ENCODE results near the gene MBD5. TPM values are rescaled to one million over a fixed set of nuclear protein-coding genes. Genes with fewer than 3 reads are reported as not detected.

MBD5 gene
- total and polyA plus RNA-seq, 12 donors, result 5.6 to 61.7 (median 40.5) TPM

- no peaks in the 10 kb centered on the region for H3K9me3 ChIP-seq (replicated peaks in 1 of 3)
- no peak for TF ChIP-seq POLR2A (IDR thresholded peaks at IDR 0.05)
- TF ChIP-seq, protein P1, sequence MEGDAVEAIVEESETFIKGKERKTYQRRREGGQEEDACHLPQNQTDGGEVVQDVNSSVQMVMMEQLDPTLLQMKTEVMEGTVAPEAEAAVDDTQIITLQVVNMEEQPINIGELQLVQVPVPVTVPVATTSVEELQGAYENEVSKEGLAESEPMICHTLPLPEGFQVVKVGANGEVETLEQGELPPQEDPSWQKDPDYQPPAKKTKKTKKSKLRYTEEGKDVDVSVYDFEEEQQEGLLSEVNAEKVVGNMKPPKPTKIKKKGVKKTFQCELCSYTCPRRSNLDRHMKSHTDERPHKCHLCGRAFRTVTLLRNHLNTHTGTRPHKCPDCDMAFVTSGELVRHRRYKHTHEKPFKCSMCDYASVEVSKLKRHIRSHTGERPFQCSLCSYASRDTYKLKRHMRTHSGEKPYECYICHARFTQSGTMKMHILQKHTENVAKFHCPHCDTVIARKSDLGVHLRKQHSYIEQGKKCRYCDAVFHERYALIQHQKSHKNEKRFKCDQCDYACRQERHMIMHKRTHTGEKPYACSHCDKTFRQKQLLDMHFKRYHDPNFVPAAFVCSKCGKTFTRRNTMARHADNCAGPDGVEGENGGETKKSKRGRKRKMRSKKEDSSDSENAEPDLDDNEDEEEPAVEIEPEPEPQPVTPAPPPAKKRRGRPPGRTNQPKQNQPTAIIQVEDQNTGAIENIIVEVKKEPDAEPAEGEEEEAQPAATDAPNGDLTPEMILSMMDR (IDR thresholded peaks at IDR 0.05), result no peak
- no peak overlapping the region for H3K4me3 ChIP-seq
- H3K4me1 ChIP-seq (replicated peaks in 1 of 2), result peaks cover 10 to 20% of the 10 kb centered on the region in 2 donors
- H3K27ac ChIP-seq, result no peak overlapping the region
- 46 to 54% (median 48%) methylated on average over 3 of the region's 3 CpGs for WGBS, 4 donors
- no peaks in the 10 kb centered on the region for H3K36me3 ChIP-seq (replicated peaks in 1 of 2)
- no peaks in the 10 kb centered on the region for H3K27me3 ChIP-seq
- intact Hi-C loops (cut with DNase I), result no loop called here
- DNase-seq, result no peak
These were observed 109.7 kb downstream of the MBD5 start for GRCh38 chr2:148130581-148130980.

DNA sequence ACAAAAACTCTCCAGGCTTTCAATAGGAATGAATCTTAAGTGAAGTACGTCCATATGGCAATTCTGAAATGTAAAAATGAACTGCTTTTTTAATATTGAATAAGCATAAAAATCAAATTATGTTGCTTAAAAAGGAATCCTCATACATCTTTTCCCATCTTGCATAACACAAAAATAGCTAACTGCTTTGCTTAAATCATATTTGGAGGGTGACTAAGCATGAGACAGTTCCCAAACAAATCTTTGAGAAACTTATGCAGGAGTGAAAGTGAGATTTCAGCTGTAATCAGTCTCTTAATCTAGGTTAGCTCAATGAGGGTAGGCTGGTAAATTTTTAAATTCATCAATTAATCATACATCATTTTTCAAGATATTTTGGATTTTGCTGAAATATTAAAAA, 111.5 kb downstream of the MBD5 start:
- Histone ChIP-seq H3K4me3 (no peak overlapping the region), H3K4me1 (replicated peaks in 1 of 2) (peaks cover 10 to 20% of the 10 kb centered on the region in 2 donors), H3K27me3 (no peaks in the 10 kb centered on the region), H3K27ac (no peak overlapping the region), H3K9me3 (replicated peaks in 1 of 3) (no peaks in the 10 kb centered on the region), H3K36me3 (replicated peaks in 1 of 2) (no peaks in the 10 kb centered on the region)
- DNase-seq, result no peak
- WGBS, 4 donors, result 67 to 77% (median 71%) methylated on average over 1 of the region's 1 CpG
- intact Hi-C loops (cut with DNase I), result no loop called here
- TF ChIP-seq POLR2A (IDR thresholded peaks at IDR 0.05), result no peak
- TF ChIP-seq, protein P1 (IDR thresholded peaks at IDR 0.05), result no peak

GRCh38 chr2:148135705-148136104, 114.8 kb downstream of the MBD5 start:
- no peaks in the 10 kb centered on the region for H3K9me3 ChIP-seq (replicated peaks in 1 of 3)
- TF ChIP-seq POLR2A (IDR thresholded peaks at IDR 0.05), result no peak
- TF ChIP-seq, protein P1 (IDR thresholded peaks at IDR 0.05), result no peak
- H3K27me3 ChIP-seq, result no peaks in the 10 kb centered on the region
- intact Hi-C loops (cut with DNase I), result no loop called here
- no peak overlapping the region for H3K27ac ChIP-seq
- H3K36me3 ChIP-seq (replicated peaks in 1 of 2), result no peaks in the 10 kb centered on the region
- 80 to 95% (median 95%) methylated on average over 1 to 3 of the region's 3 CpGs for WGBS, 4 donors
- H3K4me3 ChIP-seq, result no peak overlapping the region
- DNase-seq, result no peak
- H3K4me1 ChIP-seq (replicated peaks in 1 of 2), result peaks cover 10 to 13% of the 10 kb centered on the region in 2 donors

- Histone ChIP-seq H3K4me3 (no peak overlapping the region), H3K4me1 (replicated peaks in 1 of 2) (peaks cover 10 to 13% of the 10 kb centered on the region in 2 donors)
- TF ChIP-seq POLR2A (IDR thresholded peaks at IDR 0.05), result no peak
- TF ChIP-seq, protein P1 (IDR thresholded peaks at IDR 0.05), result no peak
These were observed 115.5 kb downstream of the MBD5 start for GRCh38 chr2:148136441-148136840.

More at GRCh38 chr2:148136441-148136840, 115.5 kb downstream of the MBD5 start:
- whole genome bisulfite sequencing, 4 donors, result 92 to 100% (median 94%) methylated on average over 1 of the region's 1 CpG
- H3K36me3 ChIP-seq (replicated peaks in 1 of 2), result no peaks in the 10 kb centered on the region
- intact Hi-C loops (cut with DNase I), result no loop called here
- no peaks in the 10 kb centered on the region for H3K27me3 ChIP-seq
- no peak overlapping the region for H3K27ac ChIP-seq
- DNase-seq, result no peak
- H3K9me3 ChIP-seq (replicated peaks in 1 of 3), result no peaks in the 10 kb centered on the region

Data from adrenal gland (tissue), 12 donors.